ENCODE data around the gene SLC39A1. TPM values are rescaled to one million over a fixed set of nuclear protein-coding genes. Genes with fewer than 3 reads are reported as not detected.

Gene SLC39A1, protein sequence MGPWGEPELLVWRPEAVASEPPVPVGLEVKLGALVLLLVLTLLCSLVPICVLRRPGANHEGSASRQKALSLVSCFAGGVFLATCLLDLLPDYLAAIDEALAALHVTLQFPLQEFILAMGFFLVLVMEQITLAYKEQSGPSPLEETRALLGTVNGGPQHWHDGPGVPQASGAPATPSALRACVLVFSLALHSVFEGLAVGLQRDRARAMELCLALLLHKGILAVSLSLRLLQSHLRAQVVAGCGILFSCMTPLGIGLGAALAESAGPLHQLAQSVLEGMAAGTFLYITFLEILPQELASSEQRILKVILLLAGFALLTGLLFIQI
- 71.1 and 78.7 TPM in 2 replicates for total RNA-seq

DNA sequence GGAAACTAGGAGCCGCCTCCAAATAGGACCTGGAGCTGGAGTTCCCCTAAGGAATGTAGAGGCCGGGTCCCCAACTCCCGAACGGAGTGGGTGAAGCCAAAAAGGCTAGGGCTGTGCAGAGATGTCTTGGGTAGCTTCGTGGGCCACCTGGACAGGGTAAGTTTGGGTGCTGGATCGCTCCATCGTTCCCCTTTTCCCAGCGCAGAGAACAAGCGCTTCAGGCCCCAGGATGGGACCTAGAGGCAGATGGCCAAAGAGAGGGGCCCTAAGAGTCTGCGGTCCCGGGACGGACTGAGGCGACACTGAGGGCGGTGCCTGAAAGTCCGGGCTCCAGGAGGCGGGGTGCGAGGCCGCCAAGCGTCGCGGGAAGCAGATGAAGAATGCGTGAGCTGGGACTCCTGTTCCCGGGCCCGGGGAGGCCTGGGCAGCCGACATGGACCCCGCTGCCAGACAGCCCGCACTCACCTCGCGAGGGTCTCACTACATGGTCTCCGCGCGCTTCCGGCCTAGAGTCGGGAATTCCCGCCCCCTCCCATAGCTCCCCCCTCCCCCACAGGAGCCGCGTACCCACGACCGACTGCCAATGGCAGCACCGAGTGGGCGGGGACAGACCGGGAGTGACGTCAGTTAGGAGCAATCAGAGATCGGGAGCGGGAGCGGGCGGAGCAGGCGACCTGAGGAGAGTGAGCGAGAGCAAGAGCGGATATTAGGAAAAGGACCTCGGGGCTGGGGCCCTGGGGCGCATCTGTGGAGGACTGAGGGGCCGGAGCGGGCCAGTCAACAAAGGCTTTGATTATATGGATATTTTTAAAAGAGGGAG lies at the start of gene SLC39A1:
SLC39A1 (minus strand) TSS at position 508 of the 820 bp plus-strand sequence. CDS start 822 bp downstream, outside the sequence.

GRCh38 chr1:153990468-153991150 lies 27.3 kb upstream of the SLC39A1 start, which contains the start of gene RPS27:
Gene RPS27 (plus strand): TSS chr1:153990762. CDS start chr1:153990797, 35 bp downstream.

GRCh38 chr1:153985941-153986761 lies 22.8 kb upstream of the SLC39A1 start, which contains the start of gene RAB13:
Gene RAB13 (minus strand): TSS chr1:153986339. CDS start chr1:153986236, 103 bp downstream.

GRCh38 chr1:153977250-153978240 lies 14.2 kb upstream of the SLC39A1 start, which contains the start of gene JTB:
Gene JTB (minus strand): TSS chr1:153977674. CDS start chr1:153977252, 422 bp downstream.

DNA sequence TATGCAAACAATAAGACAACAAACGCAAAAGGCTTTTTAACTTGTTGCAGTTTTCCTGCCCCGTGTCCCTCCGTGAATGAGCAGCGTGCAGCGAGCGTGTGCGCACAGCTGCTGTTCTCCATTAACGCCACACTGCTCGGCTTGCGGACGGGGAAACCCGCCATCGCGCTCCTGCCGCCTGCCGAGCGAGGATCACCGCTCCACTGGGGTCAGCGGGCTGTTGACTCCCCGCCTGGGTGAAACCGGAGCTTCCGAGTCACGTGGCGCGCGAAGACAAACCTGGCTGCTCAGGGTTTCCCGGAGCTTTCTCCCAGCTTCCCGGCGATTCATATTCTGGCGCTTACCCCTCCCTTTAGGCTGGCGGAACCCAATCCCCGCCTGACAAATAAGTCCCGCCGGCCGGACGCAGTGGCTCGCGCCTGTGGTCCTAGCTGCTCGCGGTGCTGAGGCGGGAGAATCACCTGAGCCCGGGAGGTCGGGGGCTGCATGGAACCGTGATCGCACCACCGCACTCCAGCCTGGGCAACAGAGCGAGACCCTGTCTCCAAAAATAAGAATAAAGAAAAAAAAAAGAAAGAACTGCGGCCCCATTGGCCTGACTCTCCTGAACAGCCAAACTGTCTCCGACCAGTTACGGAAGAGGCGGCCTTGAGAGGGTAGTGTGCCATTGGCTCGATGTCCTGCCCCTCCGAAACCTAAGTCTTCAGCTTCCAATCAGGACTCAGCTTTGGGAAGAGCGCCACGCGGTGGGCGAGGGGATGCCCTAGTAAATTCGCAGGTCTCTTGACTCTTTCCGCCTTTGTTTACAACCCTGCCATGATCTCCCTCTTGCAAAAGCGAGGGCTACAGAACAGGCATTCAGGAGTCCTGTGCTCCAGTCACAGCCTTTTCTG lies 4.0 kb upstream of the SLC39A1 start, which contains the start of gene CREB3L4:
CREB3L4 (plus strand) TSS at position 796 of the 893 bp plus-strand sequence. CDS start 624 bp downstream, outside the sequence.

GRCh38 chr1:153958111-153958960 lies 5.0 kb downstream of the SLC39A1 start, which contains the start of gene CRTC2:
Gene CRTC2 (minus strand): TSS chr1:153958612. CDS start chr1:153958497, 115 bp downstream.

DNA sequence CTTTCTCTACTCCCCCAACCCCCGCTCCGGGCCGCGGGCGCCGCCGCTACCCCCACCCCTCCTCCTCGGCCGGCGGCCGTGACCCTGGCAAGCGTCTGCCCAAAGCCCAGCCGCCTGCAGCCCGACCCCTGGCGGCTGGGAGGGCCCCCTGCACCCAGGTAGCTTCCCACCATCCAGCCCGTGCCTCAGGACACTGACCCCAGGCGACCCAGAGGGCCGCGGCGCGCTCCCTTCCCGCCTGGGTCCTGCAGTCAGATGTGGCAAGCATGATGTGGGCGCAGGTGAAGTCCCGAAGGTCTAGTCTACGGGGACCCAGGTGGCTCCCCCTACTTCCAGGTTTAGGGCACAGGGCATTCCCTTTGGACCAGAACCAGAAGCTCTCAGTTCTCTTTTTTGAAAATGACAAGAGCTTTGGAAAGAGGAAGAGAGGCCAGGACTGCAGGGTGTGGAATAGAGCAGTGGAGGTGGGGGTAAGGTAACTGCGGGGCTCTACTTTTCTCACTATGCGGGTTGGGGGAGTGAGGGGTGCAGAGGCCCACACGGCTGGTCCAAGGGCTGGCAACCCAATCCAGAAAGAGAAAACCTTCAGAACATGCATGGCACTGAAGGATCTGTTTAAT lies 16.6 kb downstream of the SLC39A1 start, which contains the start of gene DENND4B:
DENND4B (minus strand) TSS at position 97 of the 620 bp plus-strand sequence. CDS start 2,344 bp downstream, outside the sequence.

DNA sequence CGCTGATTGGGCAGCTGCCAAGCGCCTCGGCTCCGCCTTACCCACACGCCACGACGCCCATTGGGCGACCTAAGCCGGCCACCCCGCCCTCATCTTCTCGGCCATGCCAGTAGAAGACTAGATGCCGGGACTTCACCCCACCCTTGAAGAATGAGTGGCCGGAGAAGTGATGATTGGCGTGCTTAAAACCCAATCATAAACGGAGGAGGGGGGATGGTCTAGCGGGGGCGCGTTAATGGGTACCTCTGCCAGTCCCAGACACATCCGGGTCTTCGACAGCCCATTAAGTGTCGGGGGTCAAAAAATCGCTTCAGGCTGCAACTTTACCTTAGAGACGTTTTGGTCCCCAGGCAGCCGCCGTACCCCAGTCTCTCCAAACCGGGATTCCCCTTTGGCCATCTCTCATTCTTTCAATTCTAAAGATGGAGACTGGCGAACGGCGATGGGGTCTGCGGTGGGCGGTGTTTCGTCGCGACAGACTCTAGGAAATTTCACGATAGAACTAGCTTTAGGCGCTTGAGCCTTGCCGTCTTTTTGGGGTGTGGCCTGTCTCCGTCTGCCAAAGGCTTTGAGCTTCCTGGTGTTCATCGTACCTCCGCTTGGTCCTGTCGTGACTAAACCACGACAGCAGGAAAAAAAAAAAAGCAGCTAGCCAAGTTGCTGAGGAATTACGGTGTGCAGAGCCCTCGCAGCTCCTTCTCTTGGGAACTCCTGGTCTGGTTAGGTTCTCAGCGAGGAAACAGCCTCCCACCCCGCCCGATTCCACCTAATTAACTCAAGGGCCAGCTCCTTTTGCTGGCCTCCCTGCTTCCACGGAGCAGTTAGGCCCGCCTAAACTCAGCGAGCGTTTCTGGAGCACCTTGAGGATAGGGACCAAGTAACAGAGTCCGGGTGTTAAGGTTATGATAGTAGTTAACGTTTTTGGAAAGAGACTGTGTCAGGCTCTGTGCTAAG lies 40.1 kb downstream of the SLC39A1 start, which contains the start of gene GATAD2B:
GATAD2B (minus strand) TSS at position 1 of the 954 bp plus-strand sequence. CDS start 94,625 bp downstream, outside the sequence.

Small RNA genes within 50 kb of the gene (small RNA-seq; reads per million reads assigned to genes)
- gene MIR6737: not detected

Other genes with a start within 250 kb of the SLC39A1 start
- gene INTS3, start 235.5 kb downstream of the SLC39A1 start, total RNA-seq: 49.9 and 55.4 TPM in 2 replicates
- 14.9 and 19.1 TPM in 2 replicates for gene SLC27A3, start 188.1 kb downstream of the SLC39A1 start, total RNA-seq
- gene GATAD2B, start 40.6 kb downstream of the SLC39A1 start, total RNA-seq: 14.9 and 18.8 TPM in 2 replicates
- 27.7 and 28.6 TPM in 2 replicates for gene DENND4B, start 16.8 kb downstream of the SLC39A1 start, total RNA-seq
- 8.0 and 9.8 TPM in 2 replicates for gene CRTC2, start 4.9 kb downstream of the SLC39A1 start, total RNA-seq
- 6.0 and 8.7 TPM in 2 replicates for gene CREB3L4, start 4.4 kb upstream of the SLC39A1 start, total RNA-seq
- gene JTB, start 14.1 kb upstream of the SLC39A1 start, total RNA-seq: 105 and 116 TPM in 2 replicates
- gene RAB13, start 22.8 kb upstream of the SLC39A1 start, total RNA-seq: 53.6 and 57.3 TPM in 2 replicates
- 924 and 1,104 TPM in 2 replicates for gene RPS27, start 27.2 kb upstream of the SLC39A1 start, total RNA-seq
- gene NUP210L, start 191.5 kb upstream of the SLC39A1 start, total RNA-seq: under 0.01 and 0.07 TPM in 2 replicates
- 1,072 and 1,222 TPM in 2 replicates for gene TPM3, start 228.6 kb upstream of the SLC39A1 start, total RNA-seq
- gene CFAP141, start 242.8 kb upstream of the SLC39A1 start, total RNA-seq: not detected in 2 replicates